GM12878 (cell line): Measurements from ENCODE around the gene ZNF366. TPM values are rescaled to one million over a fixed set of nuclear protein-coding genes. Genes with fewer than 3 reads are reported as not detected.

ENCODE experiments used
- BACH1 ChIP-seq: fragments of 450-650 bp; IDR thresholded peaks from 2 replicates; pipeline ENCODE4 v1.6.1; 2017; ENCODE audit warnings: mild to moderate bottlenecking, borderline replicate concordance
- CEBPB ChIP-seq, 2 experiments: fragments of 150-350 bp in 1 of 2; IDR thresholded peaks; 2 replicates each; pipeline ENCODE4 v1.6.1; 2012 to 2014; ENCODE audit warnings: low read depth in 2 of 2, low read length in 2 of 2, borderline replicate concordance in 1 of 2, inconsistent platforms in 1 of 2
- ESRRA ChIP-seq: IDR thresholded peaks from 2 replicates; pipeline ENCODE4 v1.6.1; 2012; ENCODE audit warnings: mild to moderate bottlenecking, low read length, improper control_type of control experiment
- HDAC2 ChIP-seq: fragments of 200-600 bp; sonication (generic); IDR thresholded peaks from 2 replicates; pipeline ENCODE4 v1.6.1; 2017
- MTA3 ChIP-seq: IDR thresholded peaks from 2 replicates; pipeline ENCODE4 v1.6.1; 2012; ENCODE audit warnings: low read length, inconsistent platforms, borderline replicate concordance
- MXI1 ChIP-seq: fragments of 150-350 bp; IDR thresholded peaks from 2 replicates; pipeline ENCODE4 v1.6.1; 2011; ENCODE audit warnings: low read depth, mild to moderate bottlenecking, inconsistent platforms, low read length, improper control_type of control experiment
- NR2C1 ChIP-seq: fragments of 450-650 bp; IDR thresholded peaks from 2 replicates; pipeline ENCODE4 v1.6.1; 2017; ENCODE audit warnings: antibody characterized with exemption, mild to moderate bottlenecking, moderate library complexity
- PAX5 ChIP-seq: IDR thresholded peaks from 2 replicates; pipeline ENCODE4 v1.6.1; 2011; ENCODE audit warnings: low read depth, low read length, borderline replicate concordance
- RAD21 ChIP-seq: IDR thresholded peaks from 2 replicates; pipeline ENCODE4 v1.6.1; 2011; ENCODE audit warnings: mild to moderate bottlenecking, low read depth, low read length, moderate library complexity; ENCODE audit not compliant: insufficient read depth
- RB1 ChIP-seq: fragments of 450-650 bp; formaldehyde crosslinking; IDR thresholded peaks from 2 replicates; pipeline ENCODE4 v1.6.1; 2017; ENCODE audit warnings: mild to moderate bottlenecking, borderline replicate concordance
- RBBP5 ChIP-seq: fragments of 200-600 bp; sonication (generic); conservative IDR thresholded peaks from 2 replicates; pipeline ENCODE4 v1.6.1; 2016
- SMAD5 ChIP-seq: IDR thresholded peaks from 2 replicates; pipeline ENCODE4 v1.6.1; 2016; ENCODE audit warnings: antibody characterized with exemption, low read depth
- SMC3 ChIP-seq: IDR thresholded peaks from 2 replicates; pipeline ENCODE4 v1.6.1; 2011; ENCODE audit warnings: low read length, improper control_type of control experiment, borderline replicate concordance
- SRF ChIP-seq, 2 experiments: IDR thresholded peaks; 2 replicates each; pipeline ENCODE4 v1.6.1; 2011; ENCODE audit warnings: low read depth in 2 of 2, low read length in 2 of 2, mild to moderate bottlenecking in 1 of 2, moderate library complexity in 1 of 2
- SUPT20H ChIP-seq: IDR thresholded peaks from 2 replicates; pipeline ENCODE4 v1.6.1; 2011; ENCODE audit warnings: low read depth, mild to moderate bottlenecking, low read length, moderate library complexity, borderline replicate concordance; ENCODE audit not compliant: control insufficient read depth
- ZNF384 ChIP-seq: IDR thresholded peaks from 2 replicates; pipeline ENCODE4 v1.6.1; 2012; ENCODE audit warnings: low read depth, mild to moderate bottlenecking, low read length, improper control_type of control experiment, borderline replicate concordance
- ZNF622 ChIP-seq: fragments of 450-650 bp; IDR thresholded peaks from 2 replicates; pipeline ENCODE4 v1.6.1; 2017; ENCODE audit warnings: mild to moderate bottlenecking, inconsistent platforms
- polyA plus RNA-seq, 11 experiments: library from polyadenylated mRNA; depleted of rRNA in 4 of 11; unstranded in 6 of 11; stranded (reverse) in 5 of 11; fragments of >200 nt; fragmentation: Nextera tagmentation in 4 of 11; fragmentation: Illumina TruSeq in 1 of 11; extraction: Ambion mirVana in 4 of 11; extraction: Trizol in 1 of 11; gene quantifications; 1 replicate in 1 of 11; 2 replicates in 10 of 11; pipeline versions ENCODE4 v1.2.1 to v1.2.3, GENCODE V29; 2011 to 2016; ENCODE audit warnings: inconsistent platforms in 2 of 11, missing spikeins in 2 of 11, low read depth in 1 of 11
- total RNA-seq, 4 experiments: library from RNA; depleted of rRNA in 3 of 4; stranded (reverse); fragments of >200 nt in 3 of 4; fragmentation: Illumina TruSeq in 1 of 4; extraction: Trizol in 1 of 4; gene quantifications; 2 replicates each; pipeline versions ENCODE4 v1.2.1 to v1.2.3, GENCODE V29; 2013 to 2021
- TF ChIP-seq, protein P1 (sequence below): IDR thresholded peaks from 2 replicates; pipeline ENCODE4 v1.6.1; 2012; ENCODE audit warnings: improper control_type of control experiment, low read depth, low read length; ENCODE audit not compliant: insufficient replicate concordance
- TF ChIP-seq, protein P2 (sequence below): IDR thresholded peaks from 2 replicates; pipeline ENCODE4 v1.6.1; 2011; ENCODE audit warnings: low read depth, mild to moderate bottlenecking, low read length, moderate library complexity, borderline replicate concordance; ENCODE audit errors: extremely low read depth
- TF ChIP-seq, protein P3 (sequence below): fragments of 450-650 bp; formaldehyde crosslinking; IDR thresholded peaks from 2 replicates; pipeline ENCODE4 v1.4.0; 2022; ENCODE audit warnings: mild to moderate bottlenecking, moderate library complexity
- TF ChIP-seq, protein P4 (sequence below): fragments of 150-350 bp; IDR thresholded peaks from 2 replicates; pipeline ENCODE4 v1.6.1; 2014; ENCODE audit warnings: mild to moderate bottlenecking, low read depth, low read length

The ZNF366 gene
- total and polyA plus RNA-seq, 10 of the 15 experiments (the other 5 are each of a cell fraction or from before 2014, with no cell fraction given), result 0.01 to 0.18 (median 0.04) TPM; not detected in 6

DNA sequence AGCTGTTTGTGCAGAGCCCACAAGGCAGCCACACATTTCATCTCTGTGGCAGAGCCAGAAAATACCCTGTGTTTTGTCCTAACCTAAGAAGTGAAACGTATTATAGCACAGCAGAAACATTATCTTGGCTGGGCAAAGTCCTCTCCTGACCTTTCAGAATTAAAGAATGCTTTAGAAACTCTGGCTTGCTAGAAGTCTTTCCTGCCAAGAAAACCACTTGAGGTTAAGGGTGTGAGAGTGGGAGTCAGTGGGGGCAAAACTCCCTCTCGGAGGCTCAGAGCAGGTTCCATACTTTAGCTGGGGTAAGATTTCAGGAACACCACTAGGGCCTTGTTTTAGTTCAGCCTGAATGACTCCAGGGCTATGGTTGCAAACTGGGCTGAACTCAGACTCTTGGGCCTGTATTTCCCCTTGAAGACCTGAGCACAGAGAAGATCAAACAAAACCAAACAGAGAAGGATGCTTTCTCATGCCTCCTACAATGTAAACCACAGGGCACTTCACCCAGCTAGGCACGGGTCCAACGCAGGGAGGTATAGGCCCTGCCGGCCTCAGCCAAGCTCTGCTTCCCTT is 48.0 kb downstream of the ZNF366 start (continued):
- TF ChIP-seq, protein P1, sequence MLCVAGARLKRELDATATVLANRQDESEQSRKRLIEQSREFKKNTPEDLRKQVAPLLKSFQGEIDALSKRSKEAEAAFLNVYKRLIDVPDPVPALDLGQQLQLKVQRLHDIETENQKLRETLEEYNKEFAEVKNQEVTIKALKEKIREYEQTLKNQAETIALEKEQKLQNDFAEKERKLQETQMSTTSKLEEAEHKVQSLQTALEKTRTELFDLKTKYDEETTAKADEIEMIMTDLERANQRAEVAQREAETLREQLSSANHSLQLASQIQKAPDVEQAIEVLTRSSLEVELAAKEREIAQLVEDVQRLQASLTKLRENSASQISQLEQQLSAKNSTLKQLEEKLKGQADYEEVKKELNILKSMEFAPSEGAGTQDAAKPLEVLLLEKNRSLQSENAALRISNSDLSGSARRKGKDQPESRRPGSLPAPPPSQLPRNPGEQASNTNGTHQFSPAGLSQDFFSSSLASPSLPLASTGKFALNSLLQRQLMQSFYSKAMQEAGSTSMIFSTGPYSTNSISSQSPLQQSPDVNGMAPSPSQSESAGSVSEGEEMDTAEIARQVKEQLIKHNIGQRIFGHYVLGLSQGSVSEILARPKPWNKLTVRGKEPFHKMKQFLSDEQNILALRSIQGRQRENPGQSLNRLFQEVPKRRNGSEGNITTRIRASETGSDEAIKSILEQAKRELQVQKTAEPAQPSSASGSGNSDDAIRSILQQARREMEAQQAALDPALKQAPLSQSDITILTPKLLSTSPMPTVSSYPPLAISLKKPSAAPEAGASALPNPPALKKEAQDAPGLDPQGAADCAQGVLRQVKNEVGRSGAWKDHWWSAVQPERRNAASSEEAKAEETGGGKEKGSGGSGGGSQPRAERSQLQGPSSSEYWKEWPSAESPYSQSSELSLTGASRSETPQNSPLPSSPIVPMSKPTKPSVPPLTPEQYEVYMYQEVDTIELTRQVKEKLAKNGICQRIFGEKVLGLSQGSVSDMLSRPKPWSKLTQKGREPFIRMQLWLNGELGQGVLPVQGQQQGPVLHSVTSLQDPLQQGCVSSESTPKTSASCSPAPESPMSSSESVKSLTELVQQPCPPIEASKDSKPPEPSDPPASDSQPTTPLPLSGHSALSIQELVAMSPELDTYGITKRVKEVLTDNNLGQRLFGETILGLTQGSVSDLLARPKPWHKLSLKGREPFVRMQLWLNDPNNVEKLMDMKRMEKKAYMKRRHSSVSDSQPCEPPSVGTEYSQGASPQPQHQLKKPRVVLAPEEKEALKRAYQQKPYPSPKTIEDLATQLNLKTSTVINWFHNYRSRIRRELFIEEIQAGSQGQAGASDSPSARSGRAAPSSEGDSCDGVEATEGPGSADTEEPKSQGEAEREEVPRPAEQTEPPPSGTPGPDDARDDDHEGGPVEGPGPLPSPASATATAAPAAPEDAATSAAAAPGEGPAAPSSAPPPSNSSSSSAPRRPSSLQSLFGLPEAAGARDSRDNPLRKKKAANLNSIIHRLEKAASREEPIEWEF, result no peak
- TF ChIP-seq RAD21 (no peak), RBBP5 (no peak), SRF (IDR thresholded peaks at IDR 0.05; ENCODE audit: low read depth in 2 of 2, low read length in 2 of 2) (no peak), SUPT20H (no peak), MTA3 (peak; percentile 22; the same call in 1 of the 2 replicates), BACH1 (no peak), ZNF384 (no peak), NR2C1 (no peak), ESRRA (no peak), CEBPB (IDR thresholded peaks at IDR 0.05; ENCODE audit: borderline replicate concordance in 1 of 2, low read depth in 2 of 2, low read length in 2 of 2) (no peak), RB1 (no peak), PAX5 (peak; percentile 84), SMAD5 (no peak), HDAC2 (no peak), ZNF622 (no peak), MXI1 (no peak), SMC3 (0 out of 2 replicates have a peak, but pooled peaks have one; percentile 2)
- TF ChIP-seq, protein P2, sequence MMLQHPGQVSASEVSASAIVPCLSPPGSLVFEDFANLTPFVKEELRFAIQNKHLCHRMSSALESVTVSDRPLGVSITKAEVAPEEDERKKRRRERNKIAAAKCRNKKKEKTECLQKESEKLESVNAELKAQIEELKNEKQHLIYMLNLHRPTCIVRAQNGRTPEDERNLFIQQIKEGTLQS, result no peak
- TF ChIP-seq, protein P3, sequence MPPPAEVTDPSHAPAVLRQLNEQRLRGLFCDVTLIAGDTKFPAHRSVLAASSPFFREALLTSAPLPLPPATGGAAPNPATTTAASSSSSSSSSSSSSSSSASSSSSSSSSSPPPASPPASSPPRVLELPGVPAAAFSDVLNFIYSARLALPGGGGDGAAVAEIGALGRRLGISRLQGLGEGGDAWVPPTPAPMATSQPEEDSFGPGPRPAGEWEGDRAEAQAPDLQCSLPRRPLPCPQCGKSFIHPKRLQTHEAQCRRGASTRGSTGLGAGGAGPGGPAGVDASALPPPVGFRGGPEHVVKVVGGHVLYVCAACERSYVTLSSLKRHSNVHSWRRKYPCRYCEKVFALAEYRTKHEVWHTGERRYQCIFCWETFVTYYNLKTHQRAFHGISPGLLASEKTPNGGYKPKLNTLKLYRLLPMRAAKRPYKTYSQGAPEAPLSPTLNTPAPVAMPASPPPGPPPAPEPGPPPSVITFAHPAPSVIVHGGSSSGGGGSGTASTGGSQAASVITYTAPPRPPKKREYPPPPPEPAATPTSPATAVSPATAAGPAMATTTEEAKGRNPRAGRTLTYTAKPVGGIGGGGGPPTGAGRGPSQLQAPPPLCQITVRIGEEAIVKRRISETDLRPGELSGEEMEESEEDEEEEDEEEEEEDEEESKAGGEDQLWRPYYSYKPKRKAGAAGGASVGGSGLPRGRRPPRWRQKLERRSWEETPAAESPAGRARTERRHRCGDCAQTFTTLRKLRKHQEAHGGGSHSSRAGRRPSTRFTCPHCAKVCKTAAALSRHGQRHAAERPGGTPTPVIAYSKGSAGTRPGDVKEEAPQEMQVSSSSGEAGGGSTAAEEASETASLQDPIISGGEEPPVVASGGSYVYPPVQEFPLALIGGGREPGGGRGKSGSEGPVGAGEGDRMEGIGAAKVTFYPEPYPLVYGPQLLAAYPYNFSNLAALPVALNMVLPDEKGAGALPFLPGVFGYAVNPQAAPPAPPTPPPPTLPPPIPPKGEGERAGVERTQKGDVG (CRISPR knock-in tag), result no peak
- TF ChIP-seq, protein P4, sequence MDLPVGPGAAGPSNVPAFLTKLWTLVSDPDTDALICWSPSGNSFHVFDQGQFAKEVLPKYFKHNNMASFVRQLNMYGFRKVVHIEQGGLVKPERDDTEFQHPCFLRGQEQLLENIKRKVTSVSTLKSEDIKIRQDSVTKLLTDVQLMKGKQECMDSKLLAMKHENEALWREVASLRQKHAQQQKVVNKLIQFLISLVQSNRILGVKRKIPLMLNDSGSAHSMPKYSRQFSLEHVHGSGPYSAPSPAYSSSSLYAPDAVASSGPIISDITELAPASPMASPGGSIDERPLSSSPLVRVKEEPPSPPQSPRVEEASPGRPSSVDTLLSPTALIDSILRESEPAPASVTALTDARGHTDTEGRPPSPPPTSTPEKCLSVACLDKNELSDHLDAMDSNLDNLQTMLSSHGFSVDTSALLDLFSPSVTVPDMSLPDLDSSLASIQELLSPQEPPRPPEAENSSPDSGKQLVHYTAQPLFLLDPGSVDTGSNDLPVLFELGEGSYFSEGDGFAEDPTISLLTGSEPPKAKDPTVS, result no peak
